ENCODE data around the gene CACNA2D2.

CACNA2D2 gene

DNA sequence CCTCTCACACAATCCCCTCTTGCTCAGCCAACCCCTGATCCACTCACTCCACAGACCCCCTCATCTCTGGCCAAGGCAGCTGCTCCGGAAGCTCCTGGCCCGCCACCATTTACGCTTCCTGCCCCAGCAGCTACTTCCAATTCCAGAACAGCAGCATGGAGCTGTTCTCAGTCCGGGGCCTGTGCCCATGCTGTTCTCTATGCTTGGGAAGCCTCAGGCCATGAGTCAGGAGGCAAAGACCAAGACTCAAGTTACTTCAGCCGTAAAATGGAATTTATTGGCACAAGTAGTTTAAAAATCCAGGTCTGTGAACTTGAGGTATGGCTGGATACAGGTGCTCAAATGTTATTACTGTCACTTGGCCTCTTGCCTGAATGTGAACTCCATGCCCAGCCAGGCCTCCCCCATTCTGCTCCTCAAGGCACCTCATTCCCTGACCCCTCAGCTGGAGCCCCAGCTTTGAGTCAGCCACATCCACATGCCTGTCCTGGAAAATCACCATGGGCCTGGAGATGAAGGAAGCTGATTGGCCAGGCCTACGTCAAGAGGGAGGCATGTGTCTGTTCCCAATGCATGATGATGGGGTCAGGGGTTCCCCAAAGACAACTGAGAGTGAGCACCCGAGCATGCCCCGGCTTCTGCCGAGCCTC is 31.4 kb upstream of the CACNA2D2 start:
- no peak for DNase-seq (ENCODE audit: extremely low read depth, low read depth)
- no peak overlapping the region for H3K4me3 ChIP-seq (replicated peaks; ENCODE audit: low read depth, low read length)
- TF ChIP-seq CTCF (IDR thresholded peaks at IDR 0.05; ENCODE audit: low read depth, low read length, missing control alignments): no peak

DNA sequence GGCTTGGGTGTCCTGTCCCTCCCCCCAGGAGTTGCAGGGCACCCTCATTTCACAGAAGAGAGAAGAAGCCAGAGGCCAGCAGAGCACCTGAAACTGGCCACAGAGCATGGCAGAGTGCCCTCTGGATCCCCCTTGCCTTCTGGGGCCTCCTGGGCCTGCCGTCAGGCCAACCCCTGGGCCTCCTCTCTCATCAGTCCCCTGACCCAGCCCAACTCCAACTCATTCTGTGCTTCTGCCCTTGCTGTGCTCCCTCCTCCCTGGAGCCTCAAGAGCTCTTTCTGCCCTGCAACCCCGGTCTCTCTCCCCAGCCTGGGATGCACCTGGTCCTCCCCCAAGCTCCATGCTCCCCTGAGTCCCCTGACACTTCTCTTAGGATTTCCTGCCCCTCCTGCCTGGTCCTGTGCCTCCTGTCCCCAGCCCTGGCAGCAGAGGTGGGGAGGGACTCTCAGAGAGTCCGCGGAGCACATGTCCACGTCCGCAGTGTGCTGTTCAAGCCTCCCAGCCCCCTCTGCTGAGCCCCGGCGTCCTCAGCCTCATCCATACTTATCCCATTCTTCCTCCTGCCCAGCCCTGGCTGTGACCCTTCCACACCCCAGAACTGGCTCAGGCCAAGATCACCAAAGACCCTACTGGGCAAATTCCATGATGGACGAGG is 30.5 kb upstream of the CACNA2D2 start:
- TF ChIP-seq CTCF (IDR thresholded peaks at IDR 0.05; ENCODE audit: low read depth, low read length, missing control alignments): no peak
- no peak for DNase-seq (ENCODE audit: extremely low read depth, low read depth)
- no peak overlapping the region for H3K4me3 ChIP-seq (replicated peaks; ENCODE audit: low read depth, low read length)

DNA sequence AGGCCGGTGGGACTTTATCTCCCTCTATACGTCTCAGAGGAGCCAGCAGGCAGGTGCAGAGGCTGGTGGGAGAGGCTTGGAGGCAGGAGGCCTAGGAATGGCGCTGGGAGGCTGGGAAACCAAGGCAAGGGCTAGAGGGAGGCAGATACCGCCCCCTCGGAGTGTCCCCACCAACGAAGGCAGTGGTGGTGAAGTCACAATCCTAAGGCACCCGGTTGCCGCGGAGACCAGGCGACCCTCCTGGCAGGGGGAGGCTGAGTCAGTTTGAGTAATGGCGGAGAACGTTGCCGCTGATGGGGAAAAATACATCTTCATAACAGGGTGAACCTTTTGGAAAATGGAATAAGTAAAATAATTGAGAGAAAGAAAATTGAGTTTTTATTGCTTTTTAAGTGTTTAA is 29.9 kb upstream of the CACNA2D2 start:
- TF ChIP-seq CTCF (IDR thresholded peaks at IDR 0.05; ENCODE audit: low read depth, low read length, missing control alignments): no peak
- DNase-seq (ENCODE audit: extremely low read depth, low read depth): no peak

DNA sequence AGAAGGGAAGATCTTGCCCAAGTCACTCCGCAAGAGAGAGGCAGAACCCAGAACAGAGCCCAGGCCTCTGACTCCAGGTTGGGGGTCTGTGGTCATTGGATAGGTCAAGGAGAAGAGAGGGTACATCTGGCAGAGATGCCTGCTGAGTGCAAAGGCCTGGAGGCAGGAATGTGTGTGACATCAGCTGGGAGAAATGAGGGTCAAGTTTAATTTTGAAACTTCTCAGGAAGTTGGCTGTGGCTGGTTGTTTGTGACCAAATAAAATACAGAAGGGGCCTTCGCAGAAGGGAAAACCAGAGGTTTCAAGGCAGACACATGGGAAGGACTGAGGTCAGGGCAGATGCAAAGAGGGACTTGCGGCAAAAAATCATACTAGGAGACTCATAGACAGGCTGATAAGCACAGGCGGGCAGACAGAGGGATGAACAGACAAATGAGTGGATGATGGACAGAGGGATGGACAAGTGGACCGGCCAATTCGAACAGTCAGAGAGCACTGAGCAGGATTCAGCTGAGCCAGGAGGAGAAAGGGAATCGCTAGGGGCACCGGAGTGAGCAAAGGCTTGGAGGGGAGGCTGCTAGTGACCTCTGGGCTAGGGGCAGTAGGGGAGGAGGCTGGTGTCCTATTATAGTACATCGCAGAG is 28.8 kb upstream of the CACNA2D2 start:
- no peak for TF ChIP-seq CTCF (IDR thresholded peaks at IDR 0.05; ENCODE audit: low read depth, low read length, missing control alignments)
- no peak for DNase-seq (ENCODE audit: extremely low read depth, low read depth)
- H3K4me3 ChIP-seq (replicated peaks; ENCODE audit: low read depth, low read length): no peak overlapping the region

More for the DNA sequence above, 29.9 kb upstream of the CACNA2D2 start:
- H3K4me3 ChIP-seq (replicated peaks; ENCODE audit: low read depth, low read length): no peak overlapping the region

DNA sequence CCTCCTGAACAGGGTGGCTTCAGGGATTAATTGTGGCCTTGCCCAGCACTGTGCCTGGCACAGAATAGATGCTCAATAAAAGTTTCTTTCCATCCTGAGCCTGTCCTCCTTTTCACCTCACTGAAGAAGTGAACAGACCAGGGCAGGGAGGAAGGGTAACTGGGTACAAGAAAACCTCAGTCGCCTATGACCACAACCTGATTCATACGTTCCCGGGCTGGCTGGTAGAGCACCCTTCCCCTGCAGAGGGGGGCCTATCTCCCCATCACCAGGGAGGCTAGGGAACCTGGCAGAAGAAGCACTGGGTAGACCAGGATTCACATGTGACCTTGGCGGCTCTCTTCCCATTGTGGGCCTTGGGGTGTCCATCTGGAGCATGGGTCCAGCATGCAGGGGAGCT is 27.8 kb upstream of the CACNA2D2 start:
- no peak for TF ChIP-seq CTCF (IDR thresholded peaks at IDR 0.05; ENCODE audit: low read depth, low read length, missing control alignments)
- H3K4me3 ChIP-seq (replicated peaks; ENCODE audit: low read depth, low read length): no peak overlapping the region

DNA sequence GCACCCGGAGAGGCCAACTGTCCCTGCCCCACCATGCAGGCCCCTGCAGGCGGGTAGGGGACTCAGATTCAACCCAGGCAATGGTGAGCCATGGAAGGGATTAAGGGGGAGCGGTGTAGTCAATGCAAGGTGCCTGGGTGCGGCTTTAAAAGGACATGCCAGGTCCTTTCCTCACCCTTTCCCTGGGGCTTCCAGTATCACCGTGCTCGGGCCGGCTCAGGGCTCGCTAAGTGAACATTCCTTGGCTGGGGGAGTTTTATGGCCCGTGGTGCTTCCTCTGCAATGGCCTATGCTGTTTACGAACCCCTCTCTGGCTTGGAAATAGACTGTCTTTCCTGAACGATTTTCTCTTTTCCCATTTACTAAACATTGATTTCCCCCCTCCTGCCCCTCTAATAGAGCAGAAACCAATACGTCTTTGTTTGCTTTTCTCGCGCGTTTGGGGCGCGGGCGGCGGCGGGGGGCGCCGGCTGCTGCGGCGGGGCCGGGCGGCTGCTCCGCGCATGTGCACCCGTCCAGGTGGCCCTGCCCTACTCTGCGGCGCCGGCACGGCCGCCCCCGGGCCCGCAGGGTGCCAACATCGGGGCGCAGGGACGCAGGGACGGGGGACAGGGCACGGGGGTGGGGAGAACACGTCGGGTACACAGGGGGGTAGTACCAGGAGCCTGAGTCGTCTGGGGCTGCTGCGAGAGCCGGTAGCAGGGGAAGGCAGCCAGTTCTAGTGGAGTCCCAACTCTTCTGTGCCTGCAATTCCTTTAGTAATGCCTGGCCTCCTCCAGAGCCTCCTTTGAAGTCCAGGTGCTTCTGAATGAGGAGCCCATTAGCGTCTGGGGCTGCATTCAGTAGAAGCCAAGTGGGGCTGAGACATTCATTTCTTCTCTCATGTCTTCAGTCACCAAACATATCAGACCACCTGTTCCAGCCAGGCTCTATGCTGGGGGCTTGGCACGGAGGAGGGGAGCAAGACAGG is 26.9 kb upstream of the CACNA2D2 start:
- no peak overlapping the region for H3K4me3 ChIP-seq (replicated peaks; ENCODE audit: low read depth, low read length)
- TF ChIP-seq CTCF (IDR thresholded peaks at IDR 0.05; ENCODE audit: low read depth, low read length, missing control alignments): no peak
- DNase-seq (ENCODE audit: extremely low read depth, low read depth): no peak

More for the DNA sequence above, 27.8 kb upstream of the CACNA2D2 start:
- DNase-seq (ENCODE audit: extremely low read depth, low read depth): no peak
